HepG2 (cell line): ENCODE measurements around the gene PSD4. TPM values are rescaled to one million over a fixed set of nuclear protein-coding genes. Genes with fewer than 3 reads are reported as not detected.

Experiments used
- CREB3 ChIP-seq: sonication (generic); formaldehyde crosslinking; IDR thresholded peaks from 2 replicates; pipeline ENCODE4 v1.5.0; 2020; ENCODE audit warnings: missing genetic modification reagents
- DBP ChIP-seq: sonication (generic); formaldehyde crosslinking; IDR thresholded peaks from 2 replicates; pipeline ENCODE4 v1.4.0; 2020; ENCODE audit warnings: missing genetic modification reagents; ENCODE audit errors: not compliant biosample characterization
- DZIP1 ChIP-seq: sonication (generic); formaldehyde crosslinking; IDR thresholded peaks from 2 replicates; pipeline ENCODE4 v1.5.0; 2020; ENCODE audit warnings: mild to moderate bottlenecking, missing genetic modification reagents
- HMG20B ChIP-seq: conservative IDR thresholded peaks from 2 replicates; pipeline ENCODE4 v1.6.1; 2016; ENCODE audit warnings: missing genetic modification reagents, missing compliant biosample characterization
- HNF1A ChIP-seq, 2 experiments: sonication (generic) in 1 of 2; formaldehyde crosslinking in 1 of 2; IDR thresholded peaks; 2 replicates each; pipeline versions ENCODE4 v1.4.0 to v1.6.1; 2016 to 2020; ENCODE audit warnings: borderline replicate concordance in 1 of 2, low read depth in 1 of 2, mild to moderate bottlenecking in 1 of 2, missing genetic modification reagents in 1 of 2
- KDM1A ChIP-seq: IDR thresholded peaks from 2 replicates; pipeline ENCODE4 v1.6.1; 2016; ENCODE audit warnings: missing compliant biosample characterization
- KLF13 ChIP-seq: sonication (generic); formaldehyde crosslinking; IDR thresholded peaks from 2 replicates; pipeline ENCODE4 v1.4.0; 2020; ENCODE audit warnings: mild to moderate bottlenecking, missing genetic modification reagents
- KLF16 ChIP-seq, 2 experiments: sonication (generic) in 1 of 2; formaldehyde crosslinking in 1 of 2; IDR thresholded peaks; 2 replicates each; pipeline versions ENCODE4 v1.6.1 to v1.8.0; 2016 to 2023; ENCODE audit warnings: missing genetic modification reagents in 2 of 2, missing compliant biosample characterization in 1 of 2
- MAFG ChIP-seq: sonication (generic); formaldehyde crosslinking; IDR thresholded peaks from 2 replicates; pipeline ENCODE4 v1.5.1; 2020; ENCODE audit warnings: mild to moderate bottlenecking, missing genetic modification reagents
- NR0B2 ChIP-seq: sonication (generic); formaldehyde crosslinking; IDR thresholded peaks from 2 replicates; pipeline ENCODE4 v1.4.0; 2020; ENCODE audit warnings: mild to moderate bottlenecking, missing genetic modification reagents
- ONECUT2 ChIP-seq: sonication (generic); formaldehyde crosslinking; IDR thresholded peaks from 2 replicates; pipeline ENCODE4 v1.4.0; 2020; ENCODE audit warnings: missing genetic modification reagents
- SIN3B ChIP-seq: fragments of 150-350 bp; IDR thresholded peaks from 2 replicates; pipeline ENCODE4 v1.6.1; 2014; ENCODE audit warnings: low read length
- SRF ChIP-seq: IDR thresholded peaks from 2 replicates; pipeline ENCODE4 v1.6.1; 2011; ENCODE audit warnings: mild to moderate bottlenecking, low read depth, low read length, moderate library complexity
- TCF7L2 ChIP-seq: IDR thresholded peaks from 2 replicates; pipeline ENCODE4 v1.6.1; 2011; ENCODE audit warnings: mild to moderate bottlenecking, low read depth, low read length, moderate library complexity
- ZC3H13 ChIP-seq: sonication (generic); formaldehyde crosslinking; IDR thresholded peaks from 2 replicates; pipeline ENCODE4 v1.8.1; 2023; ENCODE audit warnings: mild to moderate bottlenecking, missing genetic modification reagents, moderate library complexity
- ZNF468 ChIP-seq: sonication (generic); formaldehyde crosslinking; IDR thresholded peaks from 2 replicates; pipeline ENCODE4 v1.8.0; 2022; ENCODE audit warnings: mild to moderate bottlenecking, moderate library complexity, missing genetic modification reagents
- ZNF510 ChIP-seq: sonication (generic); formaldehyde crosslinking; IDR thresholded peaks from 2 replicates; pipeline ENCODE4 v1.4.0; 2020; ENCODE audit warnings: low read depth, mild to moderate bottlenecking, missing genetic modification reagents
- ZNF615 ChIP-seq: sonication (generic); formaldehyde crosslinking; IDR thresholded peaks from 2 replicates; pipeline ENCODE4 v1.5.0; 2020; ENCODE audit warnings: mild to moderate bottlenecking, missing genetic modification reagents, borderline replicate concordance
- polyA plus RNA-seq, 8 experiments: library from polyadenylated mRNA; depleted of rRNA in 3 of 8; stranded (reverse) in 7 of 8; unstranded in 1 of 8; fragments of >200 nt; fragmentation: Illumina TruSeq in 4 of 8; extraction: Trizol in 4 of 8; gene quantifications; 2 replicates each; pipeline versions ENCODE4 v1.2.1 to v1.2.3, GENCODE V29; 2011 to 2016; ENCODE audit warnings: low read depth in 4 of 8, missing spikeins in 1 of 8, mixed read lengths in 1 of 8; ENCODE audit not compliant: insufficient read depth in 1 of 8
- total RNA-seq, 5 experiments: library from RNA; depleted of rRNA; stranded (reverse); fragments of >200 nt; fragmentation: Illumina TruSeq; extraction: Trizol; gene quantifications; 2 replicates each; pipeline ENCODE4 v1.2.3, GENCODE V29; 2016; ENCODE audit warnings: low read depth in 1 of 5

Gene PSD4
- total and polyA plus RNA-seq, 2 of the 13 experiments (the other 11 are each of a cell fraction or from before 2014, with no cell fraction given), result 5.8 to 9.4 TPM

GRCh38 chr2:113240915-113241911 is 67.4 kb downstream of the PSD4 start (continued):
- TF ChIP-seq CREB3 (CRISPR knock-in tag) (no peak), ONECUT2 (CRISPR knock-in tag) (no peak), ZNF615 (CRISPR knock-in tag) (no peak), HMG20B (CRISPR knock-in tag) (no peak), KLF13 (CRISPR knock-in tag) (no peak), SRF (no peak), NR0B2 (CRISPR knock-in tag) (no peak), ZC3H13 (CRISPR knock-in tag) (no peak), KDM1A (CRISPR knock-in tag) (peak; percentile 81), DZIP1 (CRISPR knock-in tag) (no peak), ZNF510 (CRISPR knock-in tag) (no peak), KLF16 (CRISPR knock-in tag; IDR thresholded peaks at IDR 0.05) (peak in 1 of 2 experiments; percentile 62; a peak in 1 of 4 replicates), TCF7L2 (no peak), HNF1A (IDR thresholded peaks at IDR 0.05; ENCODE audit: low read depth) (no peak), HNF1A (CRISPR knock-in tag; IDR thresholded peaks at IDR 0.05; ENCODE audit: borderline replicate concordance) (0 out of 2 replicates have a peak, but pooled peaks have one; percentile 12), SIN3B (no peak), ZNF468 (CRISPR knock-in tag) (no peak), DBP (CRISPR knock-in tag) (no peak), MAFG (CRISPR knock-in tag) (peak; percentile 78; the same call in 1 of the 2 replicates)
